K562 (cell line): ENCODE results near the gene SLX9. TPM values are rescaled to one million over a fixed set of nuclear protein-coding genes. Genes with fewer than 3 reads are reported as not detected.
A peak's percentile ranks its signal among the peaks of the same experiment; 100 is the strongest.

Experiments used
- ATAC-seq: fragments of 200-7000 bp; cut with Tn5 transposase; 3 replicates; pipeline ENCODE4 v1.9.1; 2020; ENCODE audit warnings: moderate library complexity
- BruUV-seq: library from RNA; stranded (reverse); fragments of 400-500 nt; replicated peaks from 2 replicates; lab custom pipeline; 2021; lab: Mats Ljungman, UMichigan
- CTCF ChIA-PET: fragments of 300-600 bp; formaldehyde crosslinking; extraction: SDS; loops from one replicate; lab custom pipeline; 2021; ENCODE audit warnings: low intra/inter-chr PET ratio; lab: Yijun Ruan, JAX
- POLR2A ChIA-PET: fragments of 300-600, 350-650 bp; sonication (Branson Sonifier 250); formaldehyde crosslinking; extraction: SDS; loops from one replicate; lab custom pipeline; 2021; ENCODE audit warnings: antibody characterized with exemption, inconsistent platforms; lab: Yijun Ruan, JAX
- DNase-seq, 4 experiments: peaks; one replicate each; pipeline versions ENCODE4 v3.0.0 to v3.0.0-alpha.2; 2011 to 2018; ENCODE audit warnings: low spot score in 3 of 4, mixed read lengths in 3 of 4; ENCODE audit errors: extremely low read depth in 1 of 4
- FAIRE-seq: peaks from 2 replicates; lab custom pipeline; 2011; peaks lifted over from hg19 to GRCh38; lab: Jason Lieb, UNC
- H2AFZ ChIP-seq: 2 replicates; pipeline ENCODE4 v1.6.0; 2011; ENCODE audit warnings: low read depth, low read length, control low read depth, inconsistent platforms
- H3K27ac ChIP-seq: fragments of 200-600 bp; 3 replicates; pipeline ENCODE4 v1.8.0; 2011; ENCODE audit warnings: low read depth, mild to moderate bottlenecking, control low read depth, inconsistent platforms, low read length, moderate library complexity, mixed read lengths; ENCODE audit errors: extremely low read depth
- H3K27me3 ChIP-seq, 2 experiments: fragments of 300-600 bp in 1 of 2; 2 replicates in 1 of 2; 3 replicates in 1 of 2; pipeline versions ENCODE4 v1.6.0 to v1.8.0; 2011; ENCODE audit warnings: inconsistent platforms in 2 of 2, low read length in 2 of 2, mild to moderate bottlenecking in 1 of 2, mixed read lengths in 1 of 2, moderate library complexity in 1 of 2; ENCODE audit not compliant: control insufficient read depth in 2 of 2, insufficient read depth in 2 of 2
- H3K36me3 ChIP-seq: fragments of 300-600 bp; 3 replicates; pipeline ENCODE4 v1.8.0; 2011; ENCODE audit warnings: mild to moderate bottlenecking, low read length, inconsistent platforms; ENCODE audit not compliant: control insufficient read depth, insufficient read depth
- H3K4me1 ChIP-seq, 2 experiments: fragments of 200-600 bp in 1 of 2; replicated peaks in 1 of 2; 2 replicates in 1 of 2; 3 replicates in 1 of 2; pipeline versions ENCODE4 v1.5.1 to v1.8.0; 2011; ENCODE audit warnings: inconsistent platforms in 2 of 2, low read length in 2 of 2, mild to moderate bottlenecking in 1 of 2, mixed read lengths in 1 of 2, moderate library complexity in 1 of 2; ENCODE audit not compliant: control insufficient read depth in 2 of 2, insufficient read depth in 2 of 2
- H3K4me2 ChIP-seq: 2 replicates; pipeline ENCODE4 v1.6.1; 2011; ENCODE audit warnings: low read length, control low read depth, inconsistent platforms, mixed read lengths; ENCODE audit not compliant: insufficient read depth
- H3K4me3 ChIP-seq: fragments of 200-600 bp; sonication (generic), shearing (Covaris generic); 2 replicates; pipeline ENCODE4 v1.5.1; 2016; ENCODE audit warnings: control low read depth, inconsistent platforms
- H3K79me2 ChIP-seq: fragments of 200-600 bp; 3 replicates; pipeline ENCODE4 v1.8.0; 2011; ENCODE audit warnings: low read length, inconsistent platforms; ENCODE audit not compliant: control insufficient read depth, insufficient read depth
- H3K9ac ChIP-seq, 2 experiments: 2 replicates each; pipeline versions ENCODE4 v1.6.0 to v1.6.1; 2011; ENCODE audit warnings: low read depth in 2 of 2, low read length in 2 of 2, control low read depth in 1 of 2, inconsistent platforms in 1 of 2, mild to moderate bottlenecking in 1 of 2, mixed read lengths in 1 of 2; ENCODE audit not compliant: insufficient read depth in 1 of 2
- H3K9me1 ChIP-seq: one replicate; pipeline ENCODE4 v1.6.0; 2011; ENCODE audit warnings: inconsistent platforms, mild to moderate bottlenecking, low read length, moderate library complexity; ENCODE audit not compliant: control insufficient read depth, insufficient read depth
- H3K9me3 ChIP-seq: replicated peaks from 2 replicates; pipeline ENCODE4 v1.5.1; 2011; ENCODE audit warnings: low read depth, low read length, inconsistent platforms; ENCODE audit not compliant: control insufficient read depth, insufficient read depth
- H4K20me1 ChIP-seq: replicated peaks from 2 replicates; pipeline ENCODE4 v1.6.1; 2011; ENCODE audit warnings: low read length, inconsistent platforms, mixed read lengths; ENCODE audit not compliant: control insufficient read depth, insufficient read depth
- CREB3L1 ChIP-seq: fragments of 450-650 bp; IDR thresholded peaks from 2 replicates; pipeline ENCODE4 v1.6.1; 2014; ENCODE audit warnings: low read depth, mild to moderate bottlenecking, moderate library complexity, borderline replicate concordance
- CUX1 ChIP-seq: fragments of 200-800 bp; sonication (Bioruptor generic); IDR thresholded peaks from 2 replicates; pipeline ENCODE4 v1.6.1; 2016; ENCODE audit warnings: missing genetic modification characterization, missing compliant biosample characterization
- ELK1 ChIP-seq: sonication (generic); formaldehyde crosslinking; IDR thresholded peaks from 2 replicates; pipeline ENCODE4 v1.8.1; 2022; ENCODE audit warnings: missing genetic modification reagents
- ETS1 ChIP-seq: conservative IDR thresholded peaks from 2 replicates; pipeline ENCODE4 v1.6.1; 2011; ENCODE audit warnings: low read depth, mild to moderate bottlenecking, low read length; ENCODE audit not compliant: control insufficient read depth
- HDAC1 ChIP-seq, 2 experiments: fragments of 450-650 bp; IDR thresholded peaks; 2 replicates each; pipeline ENCODE4 v1.6.1; 2016 to 2017; ENCODE audit warnings: inconsistent platforms in 1 of 2, mild to moderate bottlenecking in 1 of 2, moderate library complexity in 1 of 2
- LCOR ChIP-seq: sonication (generic); formaldehyde crosslinking; IDR thresholded peaks from 2 replicates; pipeline ENCODE4 v1.8.0; 2022; ENCODE audit warnings: mild to moderate bottlenecking, missing genetic modification reagents
- MCM2 ChIP-seq: fragments of 450-650 bp; IDR thresholded peaks from 2 replicates; pipeline ENCODE4 v1.6.1; 2017; ENCODE audit warnings: low read depth, mild to moderate bottlenecking
- PCBP2 ChIP-seq: fragments of 200-400 bp; formaldehyde crosslinking; IDR thresholded peaks from 2 replicates; pipeline ENCODE4 v1.6.1; 2018; ENCODE audit warnings: low read length, low read depth, mild to moderate bottlenecking, moderate library complexity; ENCODE audit not compliant: poor library complexity, severe bottlenecking
- TFAP4 ChIP-seq: sonication (generic); formaldehyde crosslinking; IDR thresholded peaks from 2 replicates; pipeline ENCODE4 v1.8.0; 2022; ENCODE audit warnings: missing genetic modification reagents, mild to moderate bottlenecking, moderate library complexity, borderline replicate concordance
- TSC22D4 ChIP-seq: fragments of 450-650 bp; IDR thresholded peaks from 2 replicates; pipeline ENCODE4 v1.6.1; 2016; ENCODE audit warnings: missing genetic modification characterization, missing biosample characterization, control low read depth
- ZNF133 ChIP-seq: fragments of 250-450 bp; sonication (Bioruptor Pico); IDR thresholded peaks from 2 replicates; pipeline ENCODE4 v1.4.0; 2020; ENCODE audit warnings: mild to moderate bottlenecking
- WGBS: fragments of 100-300 bp; shearing (Covaris generic); methylation state at CpG from one replicate; pipeline ENCODE4 v1.1.6; 2016; ENCODE audit warnings: low coverage, mixed read lengths; ENCODE audit not compliant: insufficient coverage; ENCODE audit errors: missing lambda C conversion rate; 5-methylcytosine and 5-hydroxymethylcytosine counted together
- in situ Hi-C: fragments of 300-500 bp; cut with MboI; formaldehyde crosslinking; loops from 4 replicates; pipeline ENCODE4 v1.15.0; 2018; ENCODE audit warnings: inconsistent platforms, mixed read lengths
- intact Hi-C: fragments of 100-400 bp; cut with micrococcal nuclease; formaldehyde crosslinking; loops from 2 replicates; pipeline ENCODE4 v1.14.2; 2022
- polyA plus RNA-seq, 8 experiments: library from polyadenylated mRNA; depleted of rRNA in 4 of 8; stranded (reverse) in 5 of 8; unstranded in 3 of 8; fragments of >200 nt; fragmentation: Nextera tagmentation in 2 of 8; fragmentation: Illumina TruSeq in 1 of 8; extraction: Ambion mirVana in 2 of 8; extraction: Trizol in 1 of 8; gene quantifications; 2 replicates each; pipeline versions ENCODE4 v1.2.1 to v1.2.3, GENCODE V29; 2011 to 2014; ENCODE audit warnings: inconsistent platforms in 1 of 8, missing spikeins in 1 of 8
- total RNA-seq, 7 experiments: library from RNA; depleted of rRNA in 6 of 7; stranded (reverse); fragments of >200 nt in 6 of 7; fragmentation: Illumina TruSeq in 2 of 7; extraction: Trizol in 2 of 7; gene quantifications; 2 replicates each; pipeline versions ENCODE4 v1.2.1 to v1.2.3, GENCODE V29; 2011 to 2021; ENCODE audit warnings: low replicate concordance in 1 of 7

The SLX9 gene
- total and polyA plus RNA-seq, 9 of the 15 experiments (the other 6 are each of a cell fraction or from before 2014, with no cell fraction given), result 1.2 to 75.5 (median 16.5) TPM

GRCh38 chr21:44935533-44935927 is 4.3 kb upstream of the SLX9 start:
- Histone ChIP-seq H3K4me1 (peaks cover 7 to 46% of the 10 kb centered on the region in 2 experiments; a peak in 4 of 5 replicates), H4K20me1 (no peaks in the 10 kb centered on the region), H3K4me3 (no peak overlapping the region), H3K79me2 (peaks cover 18% of the 10 kb centered on the region), H3K9me3 (no peaks in the 10 kb centered on the region), H2AFZ (no peak overlapping the region), H3K9me1 (no peaks in the 10 kb centered on the region), H3K9ac (no peak overlapping the region; a peak in 1 of 4 replicates), H3K4me2 (no peak overlapping the region), H3K27me3 (peaks cover 11 to 14% of the 10 kb centered on the region in 2 experiments), H3K27ac (no peak overlapping the region), H3K36me3 (no peaks in the 10 kb centered on the region; the same call in 2 of the 3 replicates)
- in situ Hi-C loops (loop anchor here (10.0 kb wide), 1 partner anchor 431 kb away; no protein-coding TSS in a partner anchor), intact Hi-C loops (no loop called here)
- no peak for FAIRE-seq
- peak in 2 of 4 experiments; percentile 38 to 40 for DNase-seq
- 41% methylated on average over 10 of the region's 10 CpGs for WGBS
- peak; percentile 17; the same call in 2 of the 3 replicates for ATAC-seq
- ChIA-PET CTCF (interaction anchor here (0.5 kb wide), 1 partner anchor 43 kb away, joined by 3 read pairs; no protein-coding TSS in a partner anchor), POLR2A (interaction anchor here (2.3 to 2.8 kb wide), 2 partner anchors 9 to 134 kb away, joined by 5 to 14 read pairs; partner anchors contain the start of gene UBE2G2)
- no TSS peak for BruUV-seq
- TF ChIP-seq MCM2 (no peak), TSC22D4 (tag) (no peak), CREB3L1 (no peak), CUX1 (CRISPR knock-in tag) (no peak), TFAP4 (CRISPR knock-in tag) (peak; percentile 41; the same call in 1 of the 2 replicates), LCOR (CRISPR knock-in tag) (no peak), HDAC1 (IDR thresholded peaks at IDR 0.05) (no peak), ZNF133 (CRISPR knock-in tag) (no peak), PCBP2 (no peak), ETS1 (no peak), ELK1 (CRISPR knock-in tag) (no peak)
